GM06990 (cell line): ENCODE measurements around the gene SLN.

Experiments
- DNase-seq: peaks from one replicate; pipeline ENCODE4 v3.0.0-alpha.2; 2011; ENCODE audit not compliant: insufficient read length; ENCODE audit errors: extremely low read depth
- H3K27me3 ChIP-seq: replicated peaks from 2 replicates; pipeline ENCODE4 v1.6.0; 2011; ENCODE audit warnings: low read length; ENCODE audit not compliant: control insufficient read depth, insufficient read depth
- H3K36me3 ChIP-seq: 2 replicates; pipeline ENCODE4 v1.5.1; 2011; ENCODE audit warnings: low read length; ENCODE audit not compliant: control insufficient read depth, insufficient read depth
- H3K4me3 ChIP-seq: replicated peaks from 2 replicates; pipeline ENCODE4 v1.5.1; 2011; ENCODE audit warnings: low read depth, mild to moderate bottlenecking, control low read depth, low read length
- TF ChIP-seq, protein P1 (sequence below): IDR thresholded peaks from 2 replicates; pipeline ENCODE4 v1.5.1; 2011; ENCODE audit warnings: low read length, control low read depth, mild to moderate bottlenecking, inconsistent platforms; ENCODE audit not compliant: insufficient read depth, poor library complexity, severe bottlenecking

The SLN gene

GRCh38 chr11:107752508-107752907, 40.7 kb upstream of the SLN start:
- no peak for DNase-seq
- Histone ChIP-seq H3K27me3 (no peaks in the 10 kb centered on the region), H3K36me3 (no peaks in the 10 kb centered on the region), H3K4me3 (no peak overlapping the region)
- TF ChIP-seq, protein P1, sequence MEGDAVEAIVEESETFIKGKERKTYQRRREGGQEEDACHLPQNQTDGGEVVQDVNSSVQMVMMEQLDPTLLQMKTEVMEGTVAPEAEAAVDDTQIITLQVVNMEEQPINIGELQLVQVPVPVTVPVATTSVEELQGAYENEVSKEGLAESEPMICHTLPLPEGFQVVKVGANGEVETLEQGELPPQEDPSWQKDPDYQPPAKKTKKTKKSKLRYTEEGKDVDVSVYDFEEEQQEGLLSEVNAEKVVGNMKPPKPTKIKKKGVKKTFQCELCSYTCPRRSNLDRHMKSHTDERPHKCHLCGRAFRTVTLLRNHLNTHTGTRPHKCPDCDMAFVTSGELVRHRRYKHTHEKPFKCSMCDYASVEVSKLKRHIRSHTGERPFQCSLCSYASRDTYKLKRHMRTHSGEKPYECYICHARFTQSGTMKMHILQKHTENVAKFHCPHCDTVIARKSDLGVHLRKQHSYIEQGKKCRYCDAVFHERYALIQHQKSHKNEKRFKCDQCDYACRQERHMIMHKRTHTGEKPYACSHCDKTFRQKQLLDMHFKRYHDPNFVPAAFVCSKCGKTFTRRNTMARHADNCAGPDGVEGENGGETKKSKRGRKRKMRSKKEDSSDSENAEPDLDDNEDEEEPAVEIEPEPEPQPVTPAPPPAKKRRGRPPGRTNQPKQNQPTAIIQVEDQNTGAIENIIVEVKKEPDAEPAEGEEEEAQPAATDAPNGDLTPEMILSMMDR, result no peak

GRCh38 chr11:107751082-107751481, 39.2 kb upstream of the SLN start:
- TF ChIP-seq, protein P1, result no peak
- H3K27me3 ChIP-seq, result no peaks in the 10 kb centered on the region
- no peaks in the 10 kb centered on the region for H3K36me3 ChIP-seq
- no peak overlapping the region for H3K4me3 ChIP-seq
- DNase-seq, result no peak

DNA sequence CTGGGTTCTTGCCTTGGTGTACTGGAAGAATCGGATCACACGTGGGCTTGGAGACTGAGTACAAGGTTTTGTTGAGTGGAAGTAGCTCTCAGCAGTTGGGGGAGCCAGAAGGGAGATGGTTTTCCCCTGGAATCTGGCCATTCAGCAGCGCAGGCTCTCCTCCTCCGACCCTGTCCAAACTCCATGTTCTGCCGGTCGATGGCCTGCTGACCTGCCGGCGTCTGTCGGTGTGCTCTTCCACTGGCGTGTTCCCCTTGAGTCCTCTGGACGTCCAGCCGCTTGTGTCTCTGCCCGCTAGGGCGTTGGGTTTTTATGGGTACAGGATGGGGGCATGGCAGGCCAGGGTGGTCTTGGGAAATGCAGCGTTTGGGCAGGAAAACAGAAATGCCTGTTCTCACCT, 38.5 kb upstream of the SLN start:
- TF ChIP-seq, protein P1, result no peak
- Histone ChIP-seq H3K27me3 (no peaks in the 10 kb centered on the region), H3K36me3 (no peaks in the 10 kb centered on the region), H3K4me3 (no peak overlapping the region)
- DNase-seq, result no peak

GRCh38 chr11:107747622-107748021, 35.8 kb upstream of the SLN start:
- Histone ChIP-seq H3K36me3 (no peaks in the 10 kb centered on the region), H3K4me3 (no peak overlapping the region), H3K27me3 (no peaks in the 10 kb centered on the region)
- TF ChIP-seq, protein P1, result no peak
- no peak for DNase-seq

DNA sequence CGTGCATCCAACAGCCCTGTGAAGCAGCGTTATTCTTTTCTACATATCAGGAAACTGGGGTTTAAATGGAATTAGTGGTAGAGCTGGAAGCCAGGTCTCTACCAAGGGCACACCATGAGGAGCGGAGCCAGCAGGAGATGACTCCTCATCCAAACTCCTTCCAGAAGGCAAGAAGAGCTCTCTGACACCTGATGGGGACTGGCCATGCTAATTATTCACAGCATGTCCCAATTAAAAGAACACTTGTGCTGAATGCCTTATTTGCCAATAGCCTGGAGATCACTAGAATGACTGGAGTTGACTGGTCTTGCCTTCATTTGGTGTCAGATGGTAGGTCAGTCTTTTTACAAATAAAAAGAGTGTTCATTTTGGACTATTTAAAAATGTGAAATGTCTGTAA, 32.9 kb upstream of the SLN start:
- TF ChIP-seq, protein P1, result no peak
- Histone ChIP-seq H3K36me3 (no peaks in the 10 kb centered on the region), H3K27me3 (no peaks in the 10 kb centered on the region), H3K4me3 (no peak overlapping the region)
- DNase-seq, result no peak

DNA sequence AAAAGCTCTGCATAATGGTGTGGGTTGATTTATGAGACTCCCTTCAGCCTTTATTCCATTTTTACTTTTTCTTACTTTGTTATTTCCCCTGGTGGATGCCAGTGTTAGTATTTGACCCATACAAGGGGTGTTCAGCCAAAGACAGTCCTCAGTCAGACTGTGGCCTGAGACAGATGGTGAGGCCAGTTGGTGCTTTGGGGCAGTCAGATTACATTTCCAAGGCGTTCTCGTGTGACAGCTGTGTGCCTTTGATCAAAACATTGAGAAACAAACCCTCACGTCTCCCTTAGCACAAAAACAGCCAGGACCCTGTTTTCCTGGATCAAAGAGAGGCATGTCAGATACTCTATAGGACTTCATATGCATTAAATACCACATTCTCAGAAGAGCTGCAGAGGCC, 31.3 kb upstream of the SLN start:
- Histone ChIP-seq H3K27me3 (no peaks in the 10 kb centered on the region), H3K36me3 (no peaks in the 10 kb centered on the region), H3K4me3 (no peak overlapping the region)
- DNase-seq, result no peak
- TF ChIP-seq, protein P1, result no peak
